GF-D8 (cell line): ENCODE data around the gene SYCN.
"Not testable (repeated sequence)": the region's sequence is repeated elsewhere in the genome, so short reads cannot be mapped to it uniquely, and the experiment has no call there.

Experiments
- DNase-seq: peaks from one replicate; lab custom pipeline; 2025; lab: John Stamatoyannopoulos, UW

Gene SYCN

DNA sequence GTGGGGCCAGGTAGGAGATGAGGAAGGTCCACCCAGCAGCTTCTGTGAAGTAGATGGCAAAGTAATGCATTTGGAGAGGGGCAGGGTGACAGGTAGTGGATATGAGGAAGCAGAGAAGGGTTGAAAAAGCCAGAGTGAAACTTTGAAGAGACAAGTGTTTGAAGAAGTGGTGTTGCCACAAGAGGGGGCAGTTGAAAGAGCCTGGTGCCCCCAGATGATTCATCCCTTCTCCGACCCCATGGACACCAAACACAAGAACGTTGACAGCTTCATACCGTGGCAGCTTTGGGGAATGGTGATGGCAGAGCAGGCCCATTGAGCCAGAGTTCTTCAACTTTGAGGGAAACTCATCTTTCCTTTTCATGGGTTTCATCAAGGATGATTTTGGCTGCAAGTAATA is 20.8 kb upstream of the SYCN start:
- DNase-seq: no peak

DNA sequence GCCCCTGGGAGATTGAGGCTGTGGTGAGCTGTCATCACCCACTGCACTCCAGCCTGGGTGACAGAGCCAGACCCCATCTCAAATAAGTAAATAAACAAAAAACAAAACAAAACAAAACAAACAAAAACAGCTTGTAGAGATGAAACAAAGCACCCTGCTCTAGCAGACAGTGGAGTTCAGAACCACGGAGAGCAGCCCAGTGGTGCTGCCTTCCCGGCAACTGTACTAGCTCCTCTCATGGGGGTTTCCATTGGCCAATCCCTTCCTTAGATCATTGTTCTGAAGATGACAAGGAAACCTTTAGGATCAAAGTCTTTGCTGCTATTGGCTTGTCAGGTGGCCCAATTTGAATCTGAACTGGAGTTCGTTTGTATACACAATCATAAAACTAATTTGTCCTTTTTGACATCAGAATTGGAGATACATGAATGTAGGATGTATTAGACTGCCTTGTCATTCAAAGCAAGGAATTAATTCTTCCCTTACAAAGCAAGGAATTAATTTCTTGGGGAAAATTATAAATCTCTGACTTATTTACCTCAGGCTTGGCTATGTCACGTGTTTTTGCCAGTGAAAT is 19.7 kb upstream of the SYCN start:
- no peak for DNase-seq

GRCh38 chr19:39219108-39219507 is 15.0 kb upstream of the SYCN start:
- DNase-seq: not testable (repeated sequence)

DNA sequence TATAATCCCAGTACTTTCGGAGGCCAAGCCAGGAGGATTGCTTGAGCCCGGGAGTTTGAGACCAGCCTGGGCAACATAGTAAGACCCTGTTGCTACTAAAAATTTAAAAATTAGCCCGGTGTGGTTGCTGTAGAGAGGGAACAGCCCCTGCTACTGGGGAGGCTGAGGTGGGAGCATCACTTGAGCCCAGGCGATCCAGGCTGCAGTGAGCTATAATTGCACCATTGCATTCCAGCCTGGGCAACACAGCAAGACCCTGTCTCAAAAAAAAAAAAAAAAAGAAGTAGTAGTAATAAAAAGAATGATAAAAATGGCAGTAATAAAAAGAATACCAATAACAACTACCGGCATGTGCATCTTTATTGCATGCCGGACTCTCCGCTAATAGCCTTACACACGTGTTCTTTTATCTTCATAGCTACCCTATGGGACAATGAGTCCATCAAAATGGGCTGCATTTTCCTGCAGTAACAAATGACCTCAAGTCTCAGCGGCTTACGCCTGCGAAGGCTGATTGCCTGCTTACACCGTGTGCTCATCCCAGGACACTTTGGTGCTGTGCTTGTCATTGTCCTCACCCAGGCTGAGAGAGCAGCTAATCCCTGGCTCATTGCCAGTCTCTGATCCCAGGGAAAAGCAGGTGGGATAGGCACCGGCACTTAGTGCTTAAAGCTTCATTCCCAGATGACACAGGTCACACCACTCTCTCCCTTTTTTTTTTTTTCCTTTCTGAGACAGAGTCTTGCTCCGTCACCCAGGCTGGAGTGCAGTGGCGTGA is 14.4 kb upstream of the SYCN start:
- no peak for DNase-seq

DNA sequence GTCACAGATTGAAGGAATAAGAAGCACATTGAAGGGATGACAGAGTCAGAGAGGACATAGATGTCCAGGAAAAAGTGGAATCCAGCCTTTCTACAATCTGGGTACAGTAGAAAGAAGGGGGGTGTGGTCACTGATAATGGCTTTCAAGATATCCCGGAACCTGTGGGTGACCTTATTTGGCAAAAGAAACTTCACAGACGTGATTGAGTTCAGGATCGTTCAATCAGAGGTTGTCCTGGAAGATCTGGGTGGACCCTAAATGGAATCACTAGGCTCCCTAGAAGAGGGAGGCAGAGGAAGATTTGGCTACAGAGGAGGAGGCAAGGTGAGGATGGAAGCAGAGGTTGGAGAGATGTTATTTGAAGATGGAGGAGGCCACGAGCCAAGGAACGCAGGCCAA is 13.0 kb upstream of the SYCN start:
- no peak for DNase-seq

- DNase-seq: not testable (repeated sequence)
Measured at GRCh38 chr19:39215323-39215722, 11.3 kb upstream of the SYCN start.

- DNase-seq: no peak
Measured at GRCh38 chr19:39212375-39212742, 8.3 kb upstream of the SYCN start.

- no peak for DNase-seq
Measured at GRCh38 chr19:39211731-39212374, 7.8 kb upstream of the SYCN start.

- no peak for DNase-seq
Measured at GRCh38 chr19:39209196-39209595, 5.1 kb upstream of the SYCN start.

DNA sequence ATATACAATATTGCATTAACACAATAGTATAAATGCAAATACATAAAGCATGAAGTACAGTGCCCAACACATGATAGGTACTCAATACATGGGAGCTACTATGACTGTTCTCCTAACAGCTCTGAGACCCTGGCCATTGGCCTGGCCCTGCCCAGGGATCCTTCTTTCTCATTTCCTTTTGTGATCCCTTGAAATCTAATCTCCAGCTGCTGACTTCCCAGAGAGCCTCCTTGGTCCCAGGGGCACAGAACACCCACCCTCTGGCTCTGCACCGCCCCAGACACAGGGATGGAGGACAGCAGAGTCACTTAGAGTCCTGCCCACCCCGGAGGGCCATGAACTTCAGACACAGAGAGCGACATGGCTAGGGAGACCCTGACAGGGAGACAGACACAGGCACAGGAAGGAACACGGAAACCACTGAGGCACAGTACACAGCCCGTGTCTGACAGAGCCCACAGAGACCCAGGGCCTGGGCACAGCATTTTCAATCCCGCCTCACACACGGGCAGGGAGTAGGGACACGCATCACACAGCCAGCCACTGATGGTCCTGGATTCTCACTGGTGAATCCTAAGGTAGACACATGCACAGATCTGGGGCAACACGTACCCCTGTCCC is 4.2 kb upstream of the SYCN start:
- DNase-seq: no peak

DNA sequence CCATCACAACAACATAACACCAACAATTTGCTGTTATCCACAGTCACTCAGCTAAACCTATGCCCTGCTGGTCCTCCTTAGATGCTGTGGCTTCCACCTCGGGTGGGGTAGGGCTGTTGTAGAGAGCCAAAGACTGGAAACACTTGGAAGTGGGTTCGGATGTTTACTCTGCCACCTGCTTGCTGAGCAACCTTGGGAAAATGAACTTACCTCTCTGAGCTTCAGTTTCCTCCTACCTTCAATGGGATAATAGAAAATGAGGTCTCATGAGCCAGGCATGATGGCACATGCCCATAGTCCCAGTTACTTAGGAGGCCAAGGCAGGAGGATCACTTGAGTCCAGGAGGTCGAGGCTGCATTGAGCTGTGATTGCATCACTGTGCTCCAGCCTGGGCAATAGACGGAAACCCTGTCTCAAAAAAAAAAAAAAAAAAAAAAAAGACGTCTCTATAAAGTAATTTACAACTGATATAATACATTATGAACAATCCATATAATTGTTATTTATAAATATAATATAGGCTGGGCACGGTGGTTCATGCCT is 3.3 kb upstream of the SYCN start:
- DNase-seq: no peak

DNA sequence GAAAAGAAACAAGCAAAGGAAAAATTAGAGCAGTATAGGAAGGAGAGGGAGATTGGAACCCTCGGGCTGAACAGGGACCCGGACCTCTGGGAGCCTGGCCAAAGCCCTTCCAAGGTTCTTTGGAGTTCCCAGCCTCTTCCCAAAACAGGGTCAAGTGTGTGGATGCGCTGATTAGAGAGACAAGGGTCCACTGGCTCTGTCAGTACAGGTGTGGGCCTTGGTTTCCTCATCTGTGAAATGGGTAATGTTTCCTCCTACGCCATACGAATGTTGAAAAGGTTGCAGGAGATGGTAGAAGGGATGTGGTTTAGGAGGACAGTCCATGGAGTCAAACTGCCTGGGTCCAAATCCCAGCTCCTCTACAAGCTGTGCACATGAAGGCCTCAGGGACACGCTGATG is 2.1 kb upstream of the SYCN start:
- no peak for DNase-seq

GRCh38 chr19:39205449-39205764 is 1.3 kb upstream of the SYCN start:
- DNase-seq: no peak

DNA sequence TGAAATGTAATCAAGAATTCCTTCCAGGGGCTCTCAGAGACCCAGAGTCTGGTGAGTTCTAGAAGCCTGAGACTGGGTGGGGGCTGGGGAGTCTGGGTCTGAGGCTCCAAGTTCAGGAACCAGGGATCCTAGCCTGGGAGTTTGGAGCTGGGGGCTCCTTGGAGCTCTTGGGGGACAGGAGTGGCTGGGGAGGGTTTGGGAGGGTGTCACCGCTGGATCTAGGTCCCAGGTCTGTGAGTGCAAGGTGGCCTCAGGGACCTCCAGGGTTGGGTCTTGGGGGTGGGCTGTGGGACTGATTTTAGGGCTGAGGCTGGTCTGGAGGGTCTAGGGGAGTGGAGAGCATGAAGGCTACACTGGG is 1.1 kb downstream of the SYCN start:
- no peak for DNase-seq

GRCh38 chr19:39200803-39201115 is 3.3 kb downstream of the SYCN start:
- no peak for DNase-seq

GRCh38 chr19:39200066-39200802 is 3.8 kb downstream of the SYCN start:
- DNase-seq: no peak

DNA sequence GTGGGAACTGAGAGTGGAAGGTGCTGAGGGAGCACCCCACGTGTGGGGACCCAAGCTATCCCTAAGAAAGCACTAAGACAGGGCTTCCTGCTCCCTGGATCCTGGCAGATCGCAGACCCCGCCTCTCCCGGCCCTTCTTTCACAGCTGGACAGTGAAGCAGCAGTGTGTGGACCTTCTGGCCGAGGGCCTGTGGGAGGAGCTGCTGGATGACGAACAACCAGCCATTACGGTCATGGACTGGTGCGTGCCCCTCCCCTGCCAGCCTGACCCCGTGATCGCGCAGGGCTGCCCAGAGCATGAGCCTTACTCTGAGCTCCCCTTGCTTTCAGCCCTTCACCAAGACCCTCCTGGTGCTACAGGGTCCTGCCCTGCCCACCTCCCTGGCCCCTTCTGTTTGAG is 5.0 kb downstream of the SYCN start:
- DNase-seq: no peak

- no peak for DNase-seq
Measured at GRCh38 chr19:39197808-39198207, 6.3 kb downstream of the SYCN start.

DNA sequence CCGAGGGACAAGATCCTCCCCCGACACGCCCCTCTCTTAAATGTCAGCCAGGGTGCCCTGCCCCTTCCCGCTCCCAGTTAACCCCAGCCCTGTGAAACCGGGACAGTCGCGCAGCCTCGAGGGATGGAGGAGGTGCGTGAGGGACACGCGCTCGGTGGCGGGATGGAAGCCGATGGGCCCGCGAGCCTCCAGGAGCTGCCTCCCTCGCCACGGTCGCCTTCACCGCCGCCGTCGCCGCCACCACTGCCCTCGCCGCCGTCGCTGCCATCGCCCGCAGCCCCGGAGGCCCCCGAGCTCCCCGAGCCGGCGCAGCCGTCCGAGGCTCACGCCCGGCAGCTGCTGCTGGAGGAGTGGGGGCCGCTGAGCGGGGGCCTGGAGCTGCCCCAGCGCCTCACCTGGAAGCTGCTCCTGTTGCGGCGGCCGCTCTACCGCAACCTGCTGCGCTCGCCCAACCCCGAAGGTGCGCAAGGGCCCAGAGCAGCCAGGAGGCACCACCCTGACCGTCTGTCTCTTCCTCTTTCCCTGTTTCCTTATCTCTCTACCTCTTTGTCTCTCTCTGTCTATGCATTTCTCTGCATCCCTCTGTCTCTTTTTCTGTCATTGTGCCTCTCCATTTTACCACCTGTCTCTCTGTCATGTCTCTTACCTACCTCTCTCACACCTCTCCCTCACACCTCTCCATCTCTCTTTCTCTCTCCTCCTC is 7.1 kb downstream of the SYCN start, which contains the start of gene NCCRP1:
Gene NCCRP1, plus strand, starts transcription at position 105 of the 703 bp plus-strand sequence. Its CDS starts 19 bp downstream, at position 124.
- DNase-seq: no peak

DNA sequence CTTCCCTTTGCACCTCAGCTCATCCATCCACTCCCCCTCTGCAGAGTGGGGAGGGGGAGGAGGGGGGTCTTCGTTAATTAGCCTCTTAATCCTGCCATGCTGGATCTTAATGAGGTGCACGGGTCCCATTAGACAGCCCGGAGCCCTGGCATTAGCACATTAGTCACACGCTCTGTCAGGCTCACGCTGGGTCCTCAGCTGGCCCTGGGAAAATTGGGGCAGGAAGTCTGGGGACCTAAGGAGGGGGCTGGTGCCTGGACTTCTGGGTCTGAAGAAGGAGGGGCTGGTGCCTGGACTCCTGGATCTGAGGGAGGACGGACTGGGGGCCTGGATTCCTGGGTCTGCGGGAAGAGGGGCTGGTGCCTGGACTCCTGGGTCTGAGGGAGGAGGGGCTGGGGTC is 7.7 kb downstream of the SYCN start:
- DNase-seq: no peak

DNA sequence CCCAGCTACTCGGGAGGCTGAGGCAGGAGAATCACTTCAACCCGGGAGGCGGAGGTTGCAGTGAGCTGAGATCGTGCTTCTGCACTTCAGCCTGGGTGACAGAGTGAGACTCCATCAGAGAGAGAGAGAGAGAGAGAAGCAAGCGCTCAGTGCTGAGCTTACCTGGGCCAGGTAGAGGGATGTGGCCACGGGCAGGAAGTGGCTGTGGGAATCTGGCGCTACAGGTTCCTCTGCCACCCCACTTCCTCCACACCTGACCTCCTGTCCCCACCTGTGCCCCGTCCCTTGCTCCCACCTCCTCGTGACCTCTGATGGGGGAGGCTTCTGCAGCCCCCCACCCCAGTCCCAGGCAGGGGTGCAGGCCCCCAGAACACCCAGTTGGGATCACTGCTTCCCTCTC is 8.3 kb downstream of the SYCN start:
- no peak for DNase-seq
